Gastrocnemius medialis (tissue), 4 donors: ENCODE results near the gene CCNT1. TPM values are rescaled to one million over a fixed set of nuclear protein-coding genes. Genes with fewer than 3 reads are reported as not detected.
"Not testable (repeated sequence)": the region's sequence is repeated elsewhere in the genome, so short reads cannot be mapped to it uniquely, and the experiment has no call there.

Experiments
- ATAC-seq, 2 donors: fragments of 150-250 bp; one replicate each; pipeline ENCODE4 v1.9.1; 2016
- DNase-seq, 2 donors: peaks; one replicate each; pipeline ENCODE4 v3.0.0-alpha.2; 2019
- H3K27ac ChIP-seq, 4 donors: fragments of 200-600 bp; sonication (generic); 1 replicate in 1 of 4; 2 replicates in 3 of 4; pipeline ENCODE4 v1.5.1; 2016 to 2018; ENCODE audit warnings: mild to moderate bottlenecking in 2 of 4, moderate library complexity in 1 of 4
- H3K27me3 ChIP-seq, 3 donors: fragments of 200-600 bp; sonication (generic) in 2 of 3; 1 replicate in 1 of 3; 2 replicates in 2 of 3; pipeline versions ENCODE4 v1.5.1 to v1.6.0; 2016 to 2019; ENCODE audit warnings: mild to moderate bottlenecking in 1 of 3, moderate library complexity in 1 of 3
- H3K36me3 ChIP-seq, 2 donors: fragments of 200-600 bp; sonication (generic) in 1 of 2; one replicate each; pipeline ENCODE4 v1.5.1; 2017 to 2018
- H3K4me1 ChIP-seq, 2 donors: fragments of 200-600 bp; sonication (generic) in 1 of 2; one replicate each; pipeline ENCODE4 v1.5.1; 2016 to 2017; ENCODE audit warnings: mild to moderate bottlenecking in 2 of 2
- H3K4me3 ChIP-seq, 4 donors: fragments of 200-600 bp; sonication (generic) in 3 of 4; 1 replicate in 1 of 4; 2 replicates in 3 of 4; pipeline ENCODE4 v1.5.1; 2016 to 2019; ENCODE audit warnings: mild to moderate bottlenecking in 2 of 4
- H3K9me3 ChIP-seq, 3 donors: fragments of 200-600 bp; sonication (generic) in 2 of 3; 1 replicate in 1 of 3; 2 replicates in 2 of 3; pipeline ENCODE4 v1.5.1; 2016 to 2019
- POLR2A ChIP-seq, 2 donors: fragments of 450-650 bp; IDR thresholded peaks; one replicate each; pipeline ENCODE4 v1.6.1; 2017; ENCODE audit warnings: antibody characterized with exemption in 2 of 2, mild to moderate bottlenecking in 2 of 2, moderate library complexity in 2 of 2
- in situ Hi-C, 4 donors: fragments of 200-750 bp; cut with MboI; loops; one replicate each; pipeline versions ENCODE4 v1.15.0 to v1.8.0; 2017; ENCODE audit warnings: low sequenced_read_pairs in 4 of 4
- intact Hi-C: fragments of 100-400 bp; cut with DNase I; formaldehyde crosslinking; loops from one replicate; pipeline ENCODE4 v1.15.1; 2023; ENCODE audit warnings: low total_unique reads
- total RNA-seq, 4 donors: library from RNA; depleted of rRNA; stranded (reverse); fragments of >200 nt; gene quantifications; one replicate each; pipeline versions ENCODE4 v1.1.0 to v1.2.3, GENCODE V29; 2016
- TF ChIP-seq, protein P1 (sequence below), 5 experiments: fragments of 450-650 bp in 3 of 5; fragments of 200-600 bp in 2 of 5; sonication (generic) in 2 of 5; IDR thresholded peaks in 4 of 5; conservative IDR thresholded peaks in 1 of 5; 1 replicate in 4 of 5; 2 replicates in 1 of 5; pipeline ENCODE4 v1.5.1; 2016 to 2019; ENCODE audit warnings: antibody characterized with exemption in 5 of 5, mild to moderate bottlenecking in 3 of 5, moderate library complexity in 3 of 5

CCNT1 gene
- total RNA-seq, 4 donors from 2014 or later, result 18.0 to 21.4 (median 19.6) TPM

DNA sequence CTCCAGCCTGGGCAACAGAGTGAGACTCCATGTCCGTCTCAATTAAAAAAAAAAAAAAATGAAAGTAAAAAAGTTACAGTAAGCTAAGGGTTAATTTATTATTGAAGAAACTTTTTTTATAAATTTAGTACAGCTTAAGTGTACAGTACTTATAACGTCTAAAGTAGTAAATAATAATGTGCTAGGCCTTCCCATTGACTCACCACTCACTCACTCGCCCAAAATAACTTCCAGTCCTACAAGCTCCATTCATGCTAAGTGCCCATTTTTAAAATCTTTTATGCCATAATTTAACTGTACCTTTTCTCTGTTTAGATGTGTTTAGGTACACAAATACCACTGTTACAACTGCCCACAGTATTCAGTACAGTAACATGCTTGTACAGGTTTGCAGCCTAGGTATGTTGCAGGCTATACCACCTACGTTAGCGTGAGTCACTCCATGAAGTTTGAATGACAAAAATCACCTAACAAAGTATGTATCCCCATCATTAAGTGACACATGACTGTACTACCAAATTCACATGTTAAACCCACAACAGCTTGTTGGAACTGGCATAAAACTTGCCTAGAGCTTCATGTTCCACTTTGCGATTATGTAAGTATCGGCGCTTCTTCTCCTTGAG is 45.2 kb downstream of the CCNT1 start:
- H3K36me3 ChIP-seq, result peaks cover 0 to 79% of the 10 kb centered on the region in 2 donors
- no peaks in the 10 kb centered on the region for H3K9me3 ChIP-seq
- peak; percentile 75 to 87 for ATAC-seq
- intact Hi-C loops, result loop anchor here (2.0 to 5.0 kb wide), 2 partner anchors 45 to 341 kb away; partner anchors contain the start of gene CCNT1
- peaks cover 51 to 72% of the 10 kb centered on the region in 2 donors for H3K4me1 ChIP-seq
- TF ChIP-seq, protein P1, sequence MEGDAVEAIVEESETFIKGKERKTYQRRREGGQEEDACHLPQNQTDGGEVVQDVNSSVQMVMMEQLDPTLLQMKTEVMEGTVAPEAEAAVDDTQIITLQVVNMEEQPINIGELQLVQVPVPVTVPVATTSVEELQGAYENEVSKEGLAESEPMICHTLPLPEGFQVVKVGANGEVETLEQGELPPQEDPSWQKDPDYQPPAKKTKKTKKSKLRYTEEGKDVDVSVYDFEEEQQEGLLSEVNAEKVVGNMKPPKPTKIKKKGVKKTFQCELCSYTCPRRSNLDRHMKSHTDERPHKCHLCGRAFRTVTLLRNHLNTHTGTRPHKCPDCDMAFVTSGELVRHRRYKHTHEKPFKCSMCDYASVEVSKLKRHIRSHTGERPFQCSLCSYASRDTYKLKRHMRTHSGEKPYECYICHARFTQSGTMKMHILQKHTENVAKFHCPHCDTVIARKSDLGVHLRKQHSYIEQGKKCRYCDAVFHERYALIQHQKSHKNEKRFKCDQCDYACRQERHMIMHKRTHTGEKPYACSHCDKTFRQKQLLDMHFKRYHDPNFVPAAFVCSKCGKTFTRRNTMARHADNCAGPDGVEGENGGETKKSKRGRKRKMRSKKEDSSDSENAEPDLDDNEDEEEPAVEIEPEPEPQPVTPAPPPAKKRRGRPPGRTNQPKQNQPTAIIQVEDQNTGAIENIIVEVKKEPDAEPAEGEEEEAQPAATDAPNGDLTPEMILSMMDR (IDR thresholded peaks at IDR 0.05 in 4 of 5, conservative IDR thresholded peaks at IDR 0.05 in 1 of 5), result no peak
- TF ChIP-seq POLR2A (IDR thresholded peaks at IDR 0.05), result no peak
- peak; percentile 52 to 56 for DNase-seq
- H3K27ac ChIP-seq, result peak overlapping the region; percentile 88 to 99 (median 96)
- H3K27me3 ChIP-seq, result no peaks in the 10 kb centered on the region
- no peak overlapping the region for H3K4me3 ChIP-seq
- in situ Hi-C loops, result no loop called here

DNA sequence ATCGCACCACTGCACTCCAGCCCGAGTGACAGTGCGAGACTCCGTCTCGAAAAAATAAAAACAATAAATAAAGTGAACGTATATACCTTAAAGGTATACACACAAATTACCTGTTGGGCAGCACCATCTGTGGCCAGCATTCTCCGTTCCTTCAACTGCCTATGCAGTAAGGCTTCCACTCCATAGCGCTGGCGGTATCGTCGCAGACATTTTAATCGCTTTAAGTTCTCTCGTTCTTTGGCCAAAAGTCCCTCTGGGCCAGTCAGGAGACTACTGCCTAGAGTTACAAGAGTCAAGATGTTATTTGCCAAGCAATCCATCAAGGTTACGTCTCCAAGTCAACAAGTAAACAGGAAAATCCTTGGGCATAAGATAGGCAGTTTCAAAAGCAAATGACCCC is 47.5 kb downstream of the CCNT1 start:
- H3K36me3 ChIP-seq, result peaks cover 0 to 81% of the 10 kb centered on the region in 2 donors
- peaks cover 38 to 59% of the 10 kb centered on the region in 2 donors for H3K4me1 ChIP-seq
- ATAC-seq (peak; percentile 43 to 48), DNase-seq (peak in 1 of 2 donors; percentile 57)
- H3K9me3 ChIP-seq, result no peaks in the 10 kb centered on the region
- intact Hi-C loops (no loop called here), in situ Hi-C loops (no loop called here)
- H3K4me3 ChIP-seq, result no peak overlapping the region
- H3K27me3 ChIP-seq, result no peaks in the 10 kb centered on the region
- peak overlapping the region; percentile 88 to 99 (median 96) for H3K27ac ChIP-seq
- TF ChIP-seq, protein P1 (IDR thresholded peaks at IDR 0.05 in 4 of 5, conservative IDR thresholded peaks at IDR 0.05 in 1 of 5), result no peak
- TF ChIP-seq POLR2A (IDR thresholded peaks at IDR 0.05), result no peak

DNA sequence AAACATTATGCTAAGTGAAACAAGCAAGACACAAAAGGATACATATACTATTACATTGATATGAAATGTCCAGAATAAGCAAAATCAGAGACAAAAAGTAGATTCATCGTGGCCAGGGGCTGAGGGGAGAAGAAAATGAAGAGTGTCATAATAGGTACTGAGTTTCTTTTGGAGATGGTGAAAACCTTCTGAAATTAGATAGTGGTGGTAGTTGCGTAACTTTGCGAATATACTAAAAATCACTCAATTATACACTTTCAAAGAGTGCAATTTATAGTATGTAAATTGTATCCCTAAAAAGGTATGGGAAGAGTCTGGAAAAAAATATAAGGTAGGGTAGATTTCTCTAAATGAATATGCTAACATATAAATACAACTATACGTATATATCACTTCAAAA is 56.6 kb downstream of the CCNT1 start:
- no peak for ATAC-seq
- no peaks in the 10 kb centered on the region for H3K9me3 ChIP-seq
- in situ Hi-C loops, result no loop called here

DNA sequence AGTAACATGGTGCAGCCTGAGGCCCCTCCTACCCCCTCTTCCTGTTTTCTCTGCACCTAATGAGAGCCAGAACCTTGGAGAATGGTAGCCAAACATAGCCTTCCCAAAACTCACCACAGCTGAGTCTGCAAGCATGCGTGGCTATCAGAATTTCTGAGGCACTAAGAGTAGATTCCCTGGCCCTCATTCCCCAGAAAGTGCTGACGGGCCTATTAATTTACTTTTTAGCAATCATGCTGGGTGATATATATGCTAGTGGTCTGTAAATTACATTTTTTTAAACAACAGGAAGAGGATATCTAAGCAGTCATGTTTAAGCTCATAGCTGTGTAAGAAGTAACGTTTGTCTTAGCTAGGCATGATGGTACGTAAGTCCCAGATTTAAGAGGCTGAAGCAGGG is 64.8 kb downstream of the CCNT1 start:
- Histone ChIP-seq H3K27ac (no peak overlapping the region), H3K4me1 (no peaks in the 10 kb centered on the region), H3K36me3 (peaks cover 4 to 58% of the 10 kb centered on the region in 2 donors), H3K9me3 (no peaks in the 10 kb centered on the region), H3K4me3 (no peak overlapping the region), H3K27me3 (no peaks in the 10 kb centered on the region)
- in situ Hi-C loops (no loop called here), intact Hi-C loops (no loop called here)
- TF ChIP-seq, protein P1 (IDR thresholded peaks at IDR 0.05 in 4 of 5, conservative IDR thresholded peaks at IDR 0.05 in 1 of 5), result no peak
- no peak for TF ChIP-seq POLR2A (IDR thresholded peaks at IDR 0.05)
- DNase-seq (no peak), ATAC-seq (no peak)

More for the DNA sequence above, 56.6 kb downstream of the CCNT1 start:
- Histone ChIP-seq H3K27me3 (no peaks in the 10 kb centered on the region), H3K36me3 (peaks cover 0 to 72% of the 10 kb centered on the region in 2 donors), H3K4me1 (no peaks in the 10 kb centered on the region), H3K27ac (peak overlapping the region in 1 of 4 donors; percentile 26), H3K4me3 (no peak overlapping the region)
- no peak for TF ChIP-seq POLR2A (IDR thresholded peaks at IDR 0.05)
- TF ChIP-seq, protein P1 (IDR thresholded peaks at IDR 0.05 in 4 of 5, conservative IDR thresholded peaks at IDR 0.05 in 1 of 5), result no peak
- no peak for DNase-seq
- intact Hi-C loops, result no loop called here

DNA sequence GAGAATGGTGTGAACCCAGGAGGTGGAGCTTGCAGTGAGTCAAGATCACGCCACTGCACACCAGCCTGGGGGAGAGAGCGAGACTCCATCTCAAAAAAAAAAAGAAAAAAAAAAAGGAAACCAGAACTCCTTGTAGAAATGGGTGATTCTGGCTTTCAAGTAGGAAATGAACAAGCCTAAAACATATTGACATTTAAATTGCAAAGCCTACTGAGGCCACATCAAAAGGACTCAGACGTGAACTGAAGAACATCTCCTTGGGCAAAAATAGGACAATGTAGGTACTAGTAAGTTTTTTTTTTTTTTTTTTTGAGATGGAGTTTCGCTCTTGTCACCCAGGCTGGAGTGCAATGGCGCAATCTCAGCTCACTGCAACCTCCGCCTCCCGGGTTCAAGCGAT is 71.2 kb downstream of the CCNT1 start:
- H3K27me3 ChIP-seq, H3K27ac ChIP-seq, ATAC-seq, H3K4me1 ChIP-seq, H3K4me3 ChIP-seq, H3K9me3 ChIP-seq, DNase-seq, intact Hi-C loops: not testable (repeated sequence)
- peaks cover 0 to 12% of the 10 kb centered on the region in 2 donors for H3K36me3 ChIP-seq
- in situ Hi-C loops, result loop anchor here in 1 of 4 donors (25.0 kb wide), 1 partner anchor 583 kb away; no protein-coding TSS in a partner anchor
